Panc1 (cell line): ENCODE results near the gene PPM1H. TPM values are rescaled to one million over a fixed set of nuclear protein-coding genes. Genes with fewer than 3 reads are reported as not detected.

Source experiments
- ATAC-seq: fragments of 200-7000 bp; cut with Tn5 transposase; 2 replicates; pipeline ENCODE4 v1.9.1; 2020; ENCODE audit warnings: mild to moderate bottlenecking, moderate library complexity
- BruUV-seq: library from RNA; stranded (reverse); fragments of 400-500 nt; replicated peaks from 2 replicates; lab custom pipeline; 2021; lab: Mats Ljungman, UMichigan
- CTCF ChIA-PET: fragments of 300-600 bp; sonication (Branson Sonifier 250); formaldehyde crosslinking; loops from one replicate; lab custom pipeline; 2022; ENCODE audit warnings: antibody characterized with exemption; lab: Charles Lee
- POLR2A ChIA-PET: fragments of 300-600 bp; sonication (Branson Sonifier 250); formaldehyde crosslinking; loops from one replicate; lab custom pipeline; 2022; ENCODE audit warnings: antibody characterized with exemption; lab: Charles Lee
- DNase-seq: peaks from one replicate; pipeline ENCODE4 v3.0.0-alpha.2; 2010; ENCODE audit warnings: low read depth, low spot score
- H3K27ac ChIP-seq: 2 replicates; pipeline ENCODE4 v1.5.1; 2011; ENCODE audit warnings: mild to moderate bottlenecking, low read length, inconsistent platforms
- H3K27me3 ChIP-seq: fragments of 200-500 bp; sonication (Bioruptor generic); 2 replicates; pipeline ENCODE4 v1.6.0; 2014; ENCODE audit warnings: low read length, inconsistent platforms; ENCODE audit not compliant: control insufficient read depth, insufficient read depth
- H3K36me3 ChIP-seq: fragments of 200-500 bp; sonication (Bioruptor generic); 2 replicates; pipeline ENCODE4 v1.5.1; 2014; ENCODE audit warnings: inconsistent platforms, mild to moderate bottlenecking, low read length, moderate library complexity; ENCODE audit not compliant: control insufficient read depth, insufficient read depth
- H3K4me1 ChIP-seq: 2 replicates; pipeline ENCODE4 v1.5.1; 2011; ENCODE audit warnings: inconsistent platforms, mild to moderate bottlenecking, low read length, moderate library complexity; ENCODE audit not compliant: control insufficient read depth, insufficient read depth
- H3K4me3 ChIP-seq, 2 experiments: 2 replicates each; pipeline ENCODE4 v1.5.1; 2011 to 2012; ENCODE audit warnings: low read depth in 2 of 2, low read length in 2 of 2, mild to moderate bottlenecking in 2 of 2, inconsistent platforms in 1 of 2, moderate library complexity in 1 of 2
- H3K9me3 ChIP-seq: fragments of 200-500 bp; sonication (Bioruptor generic); 2 replicates; pipeline ENCODE4 v1.5.1; 2014; ENCODE audit warnings: low read depth, mild to moderate bottlenecking, inconsistent platforms, low read length, moderate library complexity; ENCODE audit not compliant: control insufficient read depth, insufficient read depth
- CTCF ChIP-seq: fragments of 450-650 bp; IDR thresholded peaks from 2 replicates; pipeline ENCODE4 v1.5.1; 2017; ENCODE audit warnings: mild to moderate bottlenecking
- POLR2AphosphoS5 ChIP-seq: IDR thresholded peaks from 2 replicates; pipeline ENCODE4 v1.6.1; 2012; ENCODE audit warnings: mild to moderate bottlenecking, low read depth, low read length, moderate library complexity
- REST ChIP-seq, 2 experiments: IDR thresholded peaks; 2 replicates each; pipeline ENCODE4 v1.6.1; 2011 to 2012; ENCODE audit warnings: low read depth in 2 of 2, control low read depth in 1 of 2, low read length in 1 of 2, mild to moderate bottlenecking in 1 of 2, moderate library complexity in 1 of 2; ENCODE audit not compliant: insufficient read depth in 1 of 2
- SIN3A ChIP-seq: IDR thresholded peaks from 2 replicates; pipeline ENCODE4 v1.6.1; 2012; ENCODE audit warnings: low read depth, mild to moderate bottlenecking, low read length, moderate library complexity, borderline replicate concordance; ENCODE audit not compliant: insufficient read depth
- TCF7L2 ChIP-seq: IDR thresholded peaks from 2 replicates; pipeline ENCODE4 v1.6.1; 2011; ENCODE audit warnings: mild to moderate bottlenecking, low read depth, low read length, inconsistent platforms
- in situ Hi-C: cut with HindIII; loops from 2 replicates; pipeline ENCODE4 v1.10.0; 2016; ENCODE audit warnings: low sequenced_read_pairs, low pct_unique_long_range_greater_than_20kb
- intact Hi-C: fragments of 100-400 bp; cut with micrococcal nuclease; formaldehyde crosslinking; loops from one replicate; pipeline ENCODE4 v1.10.0; 2022; ENCODE audit not compliant: unreplicated experiment
- total RNA-seq: library from RNA; stranded (reverse); gene quantifications from one replicate; pipeline ENCODE4 v1.2.1, GENCODE V29; 2021; ENCODE audit not compliant: unreplicated experiment

PPM1H gene
- total RNA-seq, 1 experiment from 2014 or later: 22.9 TPM

DNA sequence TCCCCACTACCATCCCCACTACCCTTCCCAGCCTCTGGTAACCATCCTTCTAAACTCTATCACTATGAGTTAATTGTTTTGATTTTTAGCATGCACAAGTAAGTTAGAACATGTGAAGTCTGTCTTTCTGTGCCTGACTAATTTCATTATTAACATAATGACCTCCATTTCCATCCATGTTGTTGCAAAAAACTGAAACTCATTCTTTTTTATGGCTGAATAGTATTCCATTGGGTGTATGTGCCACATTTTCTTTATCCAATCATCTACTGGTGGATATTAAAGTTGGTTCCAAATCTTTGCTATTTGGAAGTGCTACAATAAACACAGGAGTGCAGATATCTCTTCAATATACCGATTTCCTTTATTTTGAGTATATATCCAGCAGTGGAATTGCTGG is 13.2 kb upstream of the PPM1H start:
- POLR2A ChIA-PET: no interaction called here

DNA sequence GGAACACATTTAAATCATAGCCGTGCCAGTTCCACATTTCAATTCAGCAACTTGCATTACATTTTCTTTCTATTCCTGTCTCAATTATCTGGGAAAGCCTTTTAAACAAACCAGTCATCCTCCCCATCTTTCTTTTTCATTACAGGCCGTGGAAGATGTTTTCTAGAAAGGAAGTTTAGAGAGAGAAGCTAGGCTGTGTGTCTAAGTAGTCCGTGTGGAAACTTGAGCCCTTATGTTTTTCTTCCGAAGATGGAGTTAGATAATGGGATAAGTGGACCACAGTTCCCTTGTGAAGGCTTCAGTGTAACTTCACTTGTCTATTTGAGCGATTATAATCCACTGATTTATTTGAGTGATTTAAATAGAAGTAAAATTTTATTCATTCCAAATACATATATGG is 12.4 kb upstream of the PPM1H start:
- no peaks in the 10 kb centered on the region; the same call in 1 of the 2 replicates for H3K27me3 ChIP-seq
- no peak overlapping the region for H3K4me3 ChIP-seq
- H3K9me3 ChIP-seq: no peaks in the 10 kb centered on the region
- H3K4me1 ChIP-seq: no peaks in the 10 kb centered on the region
- TF ChIP-seq POLR2AphosphoS5 (no peak), TCF7L2 (no peak), SIN3A (no peak), CTCF (no peak), REST (IDR thresholded peaks at IDR 0.05; ENCODE audit: insufficient read depth in 1 of 2, low read depth in 2 of 2, low read length in 1 of 2) (no peak)
- BruUV-seq: no TSS peak
- intact Hi-C loops (no loop called here), in situ Hi-C loops (no loop called here)
- no peaks in the 10 kb centered on the region for H3K36me3 ChIP-seq
- ChIA-PET CTCF (no interaction called here), POLR2A (no interaction called here)
- DNase-seq (no peak), ATAC-seq (no peak)
- no peak overlapping the region for H3K27ac ChIP-seq

More for the DNA sequence above, 13.2 kb upstream of the PPM1H start:
- no peaks in the 10 kb centered on the region; the same call in 1 of the 2 replicates for H3K27me3 ChIP-seq
- TF ChIP-seq POLR2AphosphoS5: no peak
- TF ChIP-seq CTCF: no peak
- no peak for TF ChIP-seq TCF7L2
- TF ChIP-seq REST (IDR thresholded peaks at IDR 0.05; ENCODE audit: insufficient read depth in 1 of 2, low read depth in 2 of 2, low read length in 1 of 2): no peak
- no peak for TF ChIP-seq SIN3A
- no peaks in the 10 kb centered on the region for H3K4me1 ChIP-seq
- in situ Hi-C loops: no loop called here
- DNase-seq: no peak
- no peak for ATAC-seq
- no peak overlapping the region for H3K27ac ChIP-seq
- CTCF ChIA-PET: no interaction called here
- intact Hi-C loops: no loop called here
- H3K9me3 ChIP-seq: no peaks in the 10 kb centered on the region
- BruUV-seq: no TSS peak
- no peaks in the 10 kb centered on the region for H3K36me3 ChIP-seq
- H3K4me3 ChIP-seq: no peak overlapping the region
